Natural killer cell (primary cell): ENCODE data around the gene ERLEC1. TPM values are rescaled to one million over a fixed set of nuclear protein-coding genes. Genes with fewer than 3 reads are reported as not detected.

Experiments
- ATAC-seq, 3 donors: fragments of 150-1000 bp in 2 of 3; fragments of 200-7000 bp in 1 of 3; cut with Tn5 transposase; 1 replicate in 1 of 3; 2 replicates in 2 of 3; pipeline ENCODE4 v1.10.0; 2021; ENCODE audit warnings: mild to moderate bottlenecking in 2 of 3, moderate library complexity in 2 of 3
- DNase-seq, 2 donors: peaks; one replicate each; pipeline versions ENCODE4 v3.0.0 to v3.0.0-alpha.2; 2013 to 2021; ENCODE audit warnings: mixed read lengths in 1 of 2
- H3K27ac ChIP-seq: one replicate; pipeline ENCODE4 v1.5.1; 2013; ENCODE audit warnings: mild to moderate bottlenecking, low read length
- H3K27me3 ChIP-seq: one replicate; pipeline ENCODE4 v1.6.1; 2013; ENCODE audit warnings: low read length; ENCODE audit not compliant: control insufficient read depth, insufficient read depth
- H3K36me3 ChIP-seq: one replicate; pipeline ENCODE4 v1.6.1; 2013; ENCODE audit warnings: low read length; ENCODE audit not compliant: control insufficient read depth, insufficient read depth
- H3K4me1 ChIP-seq: one replicate; pipeline ENCODE4 v1.6.1; 2013; ENCODE audit warnings: low read length; ENCODE audit not compliant: control insufficient read depth, insufficient read depth
- H3K4me3 ChIP-seq: one replicate; pipeline ENCODE4 v1.5.1; 2013; ENCODE audit warnings: low read length
- H3K9me3 ChIP-seq: one replicate; pipeline ENCODE4 v1.6.1; 2013; ENCODE audit warnings: low read length; ENCODE audit not compliant: control insufficient read depth, insufficient read depth
- H3K27ac Mint-ChIP-seq, 2 donors: one replicate each; pipeline ENCODE4 v1.8.0; 2022; ENCODE audit warnings: mild to moderate bottlenecking in 2 of 2, mixed read lengths in 2 of 2, moderate library complexity in 1 of 2
- H3K27me3 Mint-ChIP-seq, 2 donors: one replicate each; pipeline ENCODE4 v1.8.0; 2022; ENCODE audit warnings: low read depth in 2 of 2, mixed read lengths in 2 of 2
- H3K36me3 Mint-ChIP-seq: one replicate; pipeline ENCODE4 v1.8.0; 2022; ENCODE audit warnings: mixed read lengths
- H3K4me1 Mint-ChIP-seq, 2 donors: one replicate each; pipeline ENCODE4 v1.8.0; 2022; ENCODE audit warnings: mixed read lengths in 2 of 2
- H3K4me3 Mint-ChIP-seq: one replicate; pipeline ENCODE4 v1.8.0; 2022; ENCODE audit warnings: mild to moderate bottlenecking, moderate library complexity, mixed read lengths
- H3K9me3 Mint-ChIP-seq, 2 donors: one replicate each; pipeline ENCODE4 v1.8.0; 2022; ENCODE audit warnings: mixed read lengths in 2 of 2
- WGBS: methylation state at CpG from one replicate; pipeline ENCODE4 v1.1.7; 2013; ENCODE audit warnings: missing lambda C conversion rate; ENCODE audit not compliant: insufficient coverage; 5-methylcytosine and 5-hydroxymethylcytosine counted together
- intact Hi-C: fragments of 100-400 bp; cut with micrococcal nuclease; formaldehyde crosslinking; loops from one replicate; pipeline ENCODE4 v1.14.2; 2022
- total RNA-seq, 4 donors: library from RNA; stranded (reverse); fragments of 120-200 nt in 1 of 4; gene quantifications; one replicate each; pipeline versions ENCODE4 v1.2.3 to v1.2.4, GENCODE V29; 2013 to 2022
- TF ChIP-seq, protein P1 (sequence below): fragments of 200-600 bp; IDR thresholded peaks from one replicate; pipeline ENCODE4 v1.8.0; 2022; ENCODE audit warnings: antibody characterized with exemption

The ERLEC1 gene
- total RNA-seq, 3 donors from 2014 or later (not counting 1 experiment from before 2014, with no cell fraction given) = 19.7 to 27.1 (median 21.7) TPM

DNA sequence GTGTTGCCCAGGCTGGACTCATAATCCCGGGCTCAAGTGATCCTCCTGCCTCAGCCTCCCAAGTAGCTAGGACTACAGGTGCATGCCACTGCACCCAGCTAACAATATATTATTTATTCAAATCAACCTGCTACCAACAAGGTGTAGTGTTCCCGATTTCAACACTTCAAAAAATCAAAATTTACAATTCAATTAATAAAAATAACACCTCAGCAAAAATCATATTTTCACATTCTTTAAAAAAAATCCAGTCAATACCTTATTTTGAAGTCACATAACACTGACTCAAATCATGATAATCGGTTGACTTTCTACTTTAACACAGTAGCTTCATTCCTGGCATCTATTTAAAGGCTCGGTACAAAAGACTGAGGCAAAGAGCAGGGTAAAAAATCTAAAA lies 65.7 kb downstream of the ERLEC1 start:
- no peaks in the 10 kb centered on the region for H3K4me1 ChIP-seq
- peaks cover 9% of the 10 kb centered on the region for H3K36me3 ChIP-seq
- H3K27me3 ChIP-seq = no peaks in the 10 kb centered on the region
- no peaks in the 10 kb centered on the region for H3K27me3 Mint-ChIP-seq
- H3K4me1 Mint-ChIP-seq = peaks cover 6% of the 10 kb centered on the region in 2 donors
- TF ChIP-seq, protein P1, sequence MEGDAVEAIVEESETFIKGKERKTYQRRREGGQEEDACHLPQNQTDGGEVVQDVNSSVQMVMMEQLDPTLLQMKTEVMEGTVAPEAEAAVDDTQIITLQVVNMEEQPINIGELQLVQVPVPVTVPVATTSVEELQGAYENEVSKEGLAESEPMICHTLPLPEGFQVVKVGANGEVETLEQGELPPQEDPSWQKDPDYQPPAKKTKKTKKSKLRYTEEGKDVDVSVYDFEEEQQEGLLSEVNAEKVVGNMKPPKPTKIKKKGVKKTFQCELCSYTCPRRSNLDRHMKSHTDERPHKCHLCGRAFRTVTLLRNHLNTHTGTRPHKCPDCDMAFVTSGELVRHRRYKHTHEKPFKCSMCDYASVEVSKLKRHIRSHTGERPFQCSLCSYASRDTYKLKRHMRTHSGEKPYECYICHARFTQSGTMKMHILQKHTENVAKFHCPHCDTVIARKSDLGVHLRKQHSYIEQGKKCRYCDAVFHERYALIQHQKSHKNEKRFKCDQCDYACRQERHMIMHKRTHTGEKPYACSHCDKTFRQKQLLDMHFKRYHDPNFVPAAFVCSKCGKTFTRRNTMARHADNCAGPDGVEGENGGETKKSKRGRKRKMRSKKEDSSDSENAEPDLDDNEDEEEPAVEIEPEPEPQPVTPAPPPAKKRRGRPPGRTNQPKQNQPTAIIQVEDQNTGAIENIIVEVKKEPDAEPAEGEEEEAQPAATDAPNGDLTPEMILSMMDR = no peak
- H3K9me3 Mint-ChIP-seq = no peaks in the 10 kb centered on the region
- no peaks in the 10 kb centered on the region for H3K9me3 ChIP-seq
- H3K27ac ChIP-seq = no peak overlapping the region
- WGBS = 88% methylated on average over 4 of the region's 4 CpGs
- no peak overlapping the region for H3K4me3 ChIP-seq
- ATAC-seq (no peak), DNase-seq (no peak)
- intact Hi-C loops = no loop called here
- H3K4me3 Mint-ChIP-seq = no peak overlapping the region
- H3K36me3 Mint-ChIP-seq = no peaks in the 10 kb centered on the region
- peak overlapping the region in 1 of 2 donors; percentile 45 for H3K27ac Mint-ChIP-seq

DNA sequence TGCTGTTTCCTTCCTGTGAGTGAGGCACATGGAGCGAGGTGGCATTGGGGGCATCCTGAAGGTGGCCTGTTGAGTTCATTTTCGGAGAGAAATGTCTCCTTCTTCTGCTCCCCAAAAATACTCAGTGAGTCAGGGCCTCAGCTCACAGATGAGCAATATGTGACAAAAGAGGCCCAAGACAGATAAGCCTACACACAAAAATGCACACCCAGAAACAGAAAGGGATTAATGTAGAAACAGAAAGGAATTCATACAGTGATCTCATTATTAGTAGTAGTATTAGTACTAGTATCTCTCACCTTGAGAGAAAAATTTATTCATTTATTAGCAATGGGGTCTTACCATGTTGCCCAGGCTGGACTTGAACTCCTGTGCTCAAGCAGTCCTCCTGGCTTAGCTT lies 67.8 kb downstream of the ERLEC1 start:
- H3K9me3 ChIP-seq = no peaks in the 10 kb centered on the region
- Mint-ChIP-seq H3K4me1 (peaks cover 6 to 9% of the 10 kb centered on the region in 2 donors), H3K9me3 (no peaks in the 10 kb centered on the region), H3K36me3 (no peaks in the 10 kb centered on the region), H3K27me3 (no peaks in the 10 kb centered on the region), H3K27ac (peak overlapping the region; percentile 44 to 47), H3K4me3 (no peak overlapping the region)
- ATAC-seq (no peak), DNase-seq (no peak)
- no peaks in the 10 kb centered on the region for H3K27me3 ChIP-seq
- TF ChIP-seq, protein P1 = no peak
- no peak overlapping the region for H3K27ac ChIP-seq
- 90% methylated on average over 2 of the region's 2 CpGs for WGBS
- H3K4me3 ChIP-seq = no peak overlapping the region
- H3K4me1 ChIP-seq = no peaks in the 10 kb centered on the region
- intact Hi-C loops = no loop called here
- H3K36me3 ChIP-seq = peaks cover 11% of the 10 kb centered on the region

DNA sequence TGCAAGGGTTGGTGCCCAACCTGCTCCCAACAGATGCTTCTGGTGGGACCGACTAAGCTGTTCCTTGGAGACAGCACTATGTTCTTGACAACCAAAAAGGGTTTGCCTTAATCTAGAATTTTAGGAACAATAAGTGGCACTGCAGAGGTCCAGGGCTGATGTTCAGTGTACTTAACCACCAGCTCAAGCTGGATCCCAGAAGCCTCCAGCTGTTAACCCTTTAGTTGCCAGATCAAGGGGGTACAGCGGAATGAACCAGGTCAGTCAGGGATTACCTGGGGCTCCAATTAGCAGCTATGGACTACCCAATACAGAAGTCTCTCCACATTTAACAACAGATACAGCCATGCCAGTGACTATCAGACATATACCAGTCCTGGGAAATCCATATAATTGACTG lies 69.4 kb downstream of the ERLEC1 start:
- ATAC-seq (no peak), DNase-seq (no peak)
- Mint-ChIP-seq H3K36me3 (no peaks in the 10 kb centered on the region), H3K4me1 (peaks cover 6 to 9% of the 10 kb centered on the region in 2 donors), H3K27ac (no peak overlapping the region), H3K9me3 (no peaks in the 10 kb centered on the region), H3K4me3 (no peak overlapping the region), H3K27me3 (no peaks in the 10 kb centered on the region)
- no peak overlapping the region for H3K4me3 ChIP-seq
- H3K9me3 ChIP-seq = no peaks in the 10 kb centered on the region
- 100% methylated on average over 2 of the region's 2 CpGs for WGBS
- intact Hi-C loops = no loop called here
- H3K36me3 ChIP-seq = peaks cover 15% of the 10 kb centered on the region
- H3K27me3 ChIP-seq = no peaks in the 10 kb centered on the region
- H3K27ac ChIP-seq = no peak overlapping the region
- TF ChIP-seq, protein P1 = no peak
- no peaks in the 10 kb centered on the region for H3K4me1 ChIP-seq
